Neural progenitor cell (in vitro differentiated cells): Measurements from ENCODE around the gene ZNF341. TPM values are rescaled to one million over a fixed set of nuclear protein-coding genes. Genes with fewer than 3 reads are reported as not detected.

Experiments used
- DNase-seq: peaks from one replicate; pipeline ENCODE4 v3.0.0-alpha.2; 2016; ENCODE audit warnings: low spot score
- H2AFZ ChIP-seq: fragments of 200-600 bp; sonication (generic); replicated peaks from 2 replicates; pipeline ENCODE4 v1.6.1; 2016; ENCODE audit warnings: antibody characterized with exemption
- H3F3A ChIP-seq: fragments of 200-600 bp; sonication (generic); 2 replicates; pipeline ENCODE4 v1.6.1; 2016; ENCODE audit warnings: antibody characterized with exemption, low read depth
- H3K27ac ChIP-seq: fragments of 200-600 bp; sonication (generic); 2 replicates; pipeline ENCODE4 v1.5.1; 2016; ENCODE audit warnings: mild to moderate bottlenecking
- H3K27me3 ChIP-seq: fragments of 200-600 bp; sonication (generic); 2 replicates; pipeline ENCODE4 v1.6.1; 2016; ENCODE audit warnings: mild to moderate bottlenecking, moderate library complexity
- H3K36me3 ChIP-seq: fragments of 200-600 bp; sonication (generic); 2 replicates; pipeline ENCODE4 v1.5.1; 2016
- H3K4me1 ChIP-seq: fragments of 200-600 bp; sonication (generic); 2 replicates; pipeline ENCODE4 v1.6.1; 2016; ENCODE audit warnings: mixed run types
- H3K4me2 ChIP-seq: fragments of 200-600 bp; sonication (generic); 2 replicates; pipeline ENCODE4 v1.6.1; 2016
- H3K4me3 ChIP-seq: fragments of 200-600 bp; sonication (generic); 2 replicates; pipeline ENCODE4 v1.5.1; 2016
- H3K79me2 ChIP-seq: fragments of 200-600 bp; sonication (generic); 2 replicates; pipeline ENCODE4 v1.6.1; 2016; ENCODE audit warnings: low read depth
- H3K9ac ChIP-seq: fragments of 200-600 bp; sonication (generic); 2 replicates; pipeline ENCODE4 v1.6.1; 2016
- H3K9me3 ChIP-seq: fragments of 200-600 bp; sonication (generic); 2 replicates; pipeline ENCODE4 v1.5.1; 2016; ENCODE audit warnings: low read depth
- H4K20me1 ChIP-seq: fragments of 200-600 bp; sonication (generic); 2 replicates; pipeline ENCODE4 v1.6.1; 2016; ENCODE audit warnings: low read depth
- H3K27ac Mint-ChIP-seq: 3 replicates; pipeline ENCODE4 v1.8.0; 2021; ENCODE audit warnings: mixed read lengths
- H3K27me3 Mint-ChIP-seq: 2 replicates; pipeline ENCODE4 v1.8.0; 2022; ENCODE audit warnings: low read depth, mild to moderate bottlenecking, inconsistent platforms, moderate library complexity, mixed read lengths; ENCODE audit not compliant: insufficient read depth
- H3K36me3 Mint-ChIP-seq: 3 replicates; pipeline ENCODE4 v1.8.0; 2021; ENCODE audit warnings: mixed read lengths
- H3K4me1 Mint-ChIP-seq: 3 replicates; pipeline ENCODE4 v1.8.0; 2021; ENCODE audit warnings: mixed read lengths
- H3K4me3 Mint-ChIP-seq: 3 replicates; pipeline ENCODE4 v1.8.0; 2021; ENCODE audit warnings: mild to moderate bottlenecking, moderate library complexity, mixed read lengths
- H3K9me3 Mint-ChIP-seq: 3 replicates; pipeline ENCODE4 v1.8.0; 2020; ENCODE audit warnings: mixed read lengths
- EZH2 ChIP-seq: fragments of 200-600 bp; sonication (generic); IDR thresholded peaks from 2 replicates; pipeline ENCODE4 v1.6.1; 2017; ENCODE audit warnings: antibody characterized with exemption, mild to moderate bottlenecking, moderate library complexity
- EZH2phosphoT487 ChIP-seq: fragments of 200-600 bp; sonication (generic); IDR thresholded peaks from 2 replicates; pipeline ENCODE4 v1.6.1; 2017; ENCODE audit warnings: antibody characterized with exemption
- total RNA-seq: library from RNA; depleted of rRNA; stranded (reverse); fragments of >200 nt; gene quantifications from 2 replicates; pipeline ENCODE4 v1.2.3, GENCODE V29; 2015; ENCODE audit warnings: low replicate concordance
- TF ChIP-seq, protein P1 (sequence below): fragments of 200-600 bp; sonication (generic); IDR thresholded peaks from 2 replicates; pipeline ENCODE4 v1.5.1; 2017; ENCODE audit warnings: antibody characterized with exemption, mild to moderate bottlenecking

The ZNF341 gene
- total RNA-seq, 1 donor from 2014 or later = 0.82 TPM

DNA sequence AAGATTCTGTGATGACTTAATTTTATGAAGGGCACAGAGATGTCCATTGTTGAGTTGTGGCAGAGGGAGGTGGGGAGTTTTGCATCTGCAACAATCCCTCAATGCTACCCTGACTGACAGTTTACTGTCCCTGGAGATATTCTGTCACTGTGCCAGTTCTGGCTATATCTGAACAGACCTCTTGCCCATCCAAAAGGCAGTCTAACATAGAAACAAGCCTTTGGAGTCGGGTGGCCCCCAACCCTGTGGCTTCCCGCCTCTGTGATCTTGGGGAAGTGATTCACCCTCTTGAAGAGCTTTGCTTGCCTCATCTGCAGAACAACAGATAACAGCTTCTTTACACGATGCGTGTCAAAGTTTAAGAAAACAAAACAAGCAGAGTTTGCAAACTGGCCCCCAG lies 41.8 kb upstream of the ZNF341 start:
- peaks cover 37% of the 10 kb centered on the region for H3K4me1 Mint-ChIP-seq
- no peak overlapping the region for H3K27ac ChIP-seq

DNA sequence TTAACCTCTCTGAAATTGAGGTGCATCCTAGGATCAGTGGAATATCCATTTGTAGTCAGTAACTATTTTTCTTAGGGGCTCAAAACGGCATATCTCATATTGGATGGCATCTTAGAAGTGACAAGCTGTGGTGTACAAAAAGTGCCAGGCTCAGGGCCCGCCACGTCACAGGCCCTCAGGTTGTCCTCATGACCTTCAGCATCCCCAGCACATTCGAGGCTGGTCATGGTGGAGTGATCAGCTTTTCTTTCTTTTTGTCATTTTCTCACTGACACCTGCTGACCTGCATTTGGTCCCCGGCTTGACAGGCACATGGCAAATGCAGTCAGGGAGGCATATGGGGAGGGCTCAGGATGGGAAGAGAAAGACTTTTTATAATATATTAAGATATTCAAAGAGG lies 38.5 kb upstream of the ZNF341 start:
- Histone ChIP-seq H3K4me1 (peaks cover 19% of the 10 kb centered on the region), H2AFZ (no peak overlapping the region), H3K27me3 (no peaks in the 10 kb centered on the region), H4K20me1 (no peaks in the 10 kb centered on the region), H3K9ac (no peak overlapping the region), H3K79me2 (no peaks in the 10 kb centered on the region), H3K4me2 (peak overlapping the region; percentile 45), H3F3A (peaks cover 21% of the 10 kb centered on the region), H3K4me3 (no peak overlapping the region), H3K9me3 (no peaks in the 10 kb centered on the region), H3K27ac (no peak overlapping the region), H3K36me3 (no peaks in the 10 kb centered on the region)
- peaks cover 6% of the 10 kb centered on the region for H3K27me3 Mint-ChIP-seq
- peaks cover 9% of the 10 kb centered on the region for H3K9me3 Mint-ChIP-seq
- DNase-seq = no peak
- TF ChIP-seq EZH2phosphoT487 (no peak), EZH2 (no peak)
- TF ChIP-seq, protein P1, sequence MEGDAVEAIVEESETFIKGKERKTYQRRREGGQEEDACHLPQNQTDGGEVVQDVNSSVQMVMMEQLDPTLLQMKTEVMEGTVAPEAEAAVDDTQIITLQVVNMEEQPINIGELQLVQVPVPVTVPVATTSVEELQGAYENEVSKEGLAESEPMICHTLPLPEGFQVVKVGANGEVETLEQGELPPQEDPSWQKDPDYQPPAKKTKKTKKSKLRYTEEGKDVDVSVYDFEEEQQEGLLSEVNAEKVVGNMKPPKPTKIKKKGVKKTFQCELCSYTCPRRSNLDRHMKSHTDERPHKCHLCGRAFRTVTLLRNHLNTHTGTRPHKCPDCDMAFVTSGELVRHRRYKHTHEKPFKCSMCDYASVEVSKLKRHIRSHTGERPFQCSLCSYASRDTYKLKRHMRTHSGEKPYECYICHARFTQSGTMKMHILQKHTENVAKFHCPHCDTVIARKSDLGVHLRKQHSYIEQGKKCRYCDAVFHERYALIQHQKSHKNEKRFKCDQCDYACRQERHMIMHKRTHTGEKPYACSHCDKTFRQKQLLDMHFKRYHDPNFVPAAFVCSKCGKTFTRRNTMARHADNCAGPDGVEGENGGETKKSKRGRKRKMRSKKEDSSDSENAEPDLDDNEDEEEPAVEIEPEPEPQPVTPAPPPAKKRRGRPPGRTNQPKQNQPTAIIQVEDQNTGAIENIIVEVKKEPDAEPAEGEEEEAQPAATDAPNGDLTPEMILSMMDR = no peak
- H3K27ac Mint-ChIP-seq = peak overlapping the region; percentile 76
- peaks cover 31% of the 10 kb centered on the region for H3K4me1 Mint-ChIP-seq
- H3K36me3 Mint-ChIP-seq = peaks cover under 1% of the 10 kb centered on the region
- H3K4me3 Mint-ChIP-seq = no peak overlapping the region

More for the DNA sequence above, 41.8 kb upstream of the ZNF341 start:
- no peak overlapping the region for H3K9ac ChIP-seq
- peaks cover 29% of the 10 kb centered on the region for H3K4me1 ChIP-seq
- no peak overlapping the region for H3K4me2 ChIP-seq
- peaks cover 7% of the 10 kb centered on the region for H3K79me2 ChIP-seq
- no peak overlapping the region for H3K4me3 Mint-ChIP-seq
- H3K9me3 Mint-ChIP-seq = no peaks in the 10 kb centered on the region
- no peaks in the 10 kb centered on the region for H3K27me3 ChIP-seq
- H3K27ac Mint-ChIP-seq = peak overlapping the region; percentile 82
- no peak for DNase-seq
- H3K4me3 ChIP-seq = no peak overlapping the region
- H4K20me1 ChIP-seq = peaks cover 7% of the 10 kb centered on the region
- H3K27me3 Mint-ChIP-seq = peaks cover 6% of the 10 kb centered on the region
- no peaks in the 10 kb centered on the region for H3K36me3 Mint-ChIP-seq
- no peak overlapping the region for H2AFZ ChIP-seq
- no peaks in the 10 kb centered on the region for H3K9me3 ChIP-seq
- H3K36me3 ChIP-seq = no peaks in the 10 kb centered on the region
- TF ChIP-seq, protein P1 = no peak
- TF ChIP-seq EZH2 = no peak
- TF ChIP-seq EZH2phosphoT487 = no peak
- H3F3A ChIP-seq = peaks cover 35% of the 10 kb centered on the region

DNA sequence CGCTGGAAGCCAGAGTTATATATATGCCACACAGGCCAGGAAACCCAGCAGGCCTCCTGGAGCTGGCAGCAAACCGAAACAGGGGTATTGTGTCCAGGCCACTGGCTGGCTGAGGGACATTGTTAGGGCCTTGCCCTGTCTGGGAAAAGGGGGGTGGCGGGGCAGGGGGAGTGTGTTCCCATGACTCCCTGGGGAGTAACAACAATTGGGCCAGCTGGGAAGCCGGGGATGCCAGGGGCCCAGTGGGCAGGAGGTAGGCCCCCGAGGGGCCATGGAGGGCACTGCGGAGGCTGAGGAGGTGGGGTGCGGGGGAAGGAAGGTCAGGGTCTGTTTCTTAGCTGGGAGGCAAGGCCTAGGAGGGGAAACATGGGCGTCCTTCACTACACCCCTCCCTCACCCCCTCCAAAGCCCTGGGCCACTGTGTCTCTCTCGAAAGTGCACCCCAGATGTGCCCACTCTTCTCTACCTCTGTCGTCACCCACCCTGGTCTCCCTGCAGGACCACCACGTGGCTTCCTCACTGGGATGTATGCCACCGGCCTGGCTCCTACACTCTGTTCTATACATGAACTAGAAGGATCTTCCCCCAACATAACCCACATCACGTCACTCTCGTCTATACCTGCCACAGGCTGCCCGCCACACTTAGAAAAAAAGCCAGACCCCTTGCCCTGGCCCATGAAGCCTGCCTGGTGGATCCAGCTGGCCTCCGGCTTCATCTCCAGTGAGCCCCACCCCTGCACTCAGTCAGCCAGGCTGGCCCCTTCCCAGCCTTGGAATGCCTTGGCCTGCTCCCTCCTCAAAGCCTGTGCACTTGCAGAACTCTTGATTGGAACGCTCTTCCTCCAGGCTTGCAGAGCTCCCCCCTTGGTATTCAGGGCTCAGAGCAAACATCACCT lies 37.8 kb upstream of the ZNF341 start:
- Histone ChIP-seq H4K20me1 (no peaks in the 10 kb centered on the region), H3K4me1 (peaks cover 19% of the 10 kb centered on the region), H3K27ac (peak overlapping the region; percentile 66), H3K36me3 (no peaks in the 10 kb centered on the region), H3K9ac (no peak overlapping the region), H2AFZ (no peak overlapping the region), H3F3A (peaks cover 21% of the 10 kb centered on the region), H3K4me3 (no peak overlapping the region), H3K9me3 (no peaks in the 10 kb centered on the region), H3K4me2 (peak overlapping the region; percentile 45), H3K27me3 (no peaks in the 10 kb centered on the region), H3K79me2 (no peaks in the 10 kb centered on the region)
- Mint-ChIP-seq H3K27me3 (peaks cover 8% of the 10 kb centered on the region), H3K4me1 (peaks cover 31% of the 10 kb centered on the region), H3K36me3 (peaks cover 2% of the 10 kb centered on the region), H3K27ac (peak overlapping the region; percentile 91), H3K4me3 (no peak overlapping the region), H3K9me3 (peaks cover 12% of the 10 kb centered on the region)
- peak; percentile 71 for DNase-seq
- TF ChIP-seq, protein P1 = no peak
- TF ChIP-seq EZH2 (no peak), EZH2phosphoT487 (no peak)
